Panc1 (cell line): ENCODE measurements around the gene HSPBP1. TPM values are rescaled to one million over a fixed set of nuclear protein-coding genes. Genes with fewer than 3 reads are reported as not detected.

Source experiments
- ATAC-seq: fragments of 200-7000 bp; cut with Tn5 transposase; 2 replicates; pipeline ENCODE4 v1.9.1; 2020; ENCODE audit warnings: mild to moderate bottlenecking, moderate library complexity
- BruUV-seq: library from RNA; stranded (reverse); fragments of 400-500 nt; replicated peaks from 2 replicates; lab custom pipeline; 2021; lab: Mats Ljungman, UMichigan
- CTCF ChIA-PET: fragments of 300-600 bp; sonication (Branson Sonifier 250); formaldehyde crosslinking; loops from one replicate; lab custom pipeline; 2022; ENCODE audit warnings: antibody characterized with exemption; lab: Charles Lee
- POLR2A ChIA-PET: fragments of 300-600 bp; sonication (Branson Sonifier 250); formaldehyde crosslinking; loops from one replicate; lab custom pipeline; 2022; ENCODE audit warnings: antibody characterized with exemption; lab: Charles Lee
- DNase-seq: peaks from one replicate; pipeline ENCODE4 v3.0.0-alpha.2; 2010; ENCODE audit warnings: low read depth, low spot score
- H3K27ac ChIP-seq: 2 replicates; pipeline ENCODE4 v1.5.1; 2011; ENCODE audit warnings: mild to moderate bottlenecking, low read length, inconsistent platforms
- H3K27me3 ChIP-seq: fragments of 200-500 bp; sonication (Bioruptor generic); 2 replicates; pipeline ENCODE4 v1.6.0; 2014; ENCODE audit warnings: low read length, inconsistent platforms; ENCODE audit not compliant: control insufficient read depth, insufficient read depth
- H3K36me3 ChIP-seq: fragments of 200-500 bp; sonication (Bioruptor generic); 2 replicates; pipeline ENCODE4 v1.5.1; 2014; ENCODE audit warnings: inconsistent platforms, mild to moderate bottlenecking, low read length, moderate library complexity; ENCODE audit not compliant: control insufficient read depth, insufficient read depth
- H3K4me1 ChIP-seq: 2 replicates; pipeline ENCODE4 v1.5.1; 2011; ENCODE audit warnings: inconsistent platforms, mild to moderate bottlenecking, low read length, moderate library complexity; ENCODE audit not compliant: control insufficient read depth, insufficient read depth
- H3K4me3 ChIP-seq, 2 experiments: 2 replicates each; pipeline ENCODE4 v1.5.1; 2011 to 2012; ENCODE audit warnings: low read depth in 2 of 2, low read length in 2 of 2, mild to moderate bottlenecking in 2 of 2, inconsistent platforms in 1 of 2, moderate library complexity in 1 of 2
- H3K9me3 ChIP-seq: fragments of 200-500 bp; sonication (Bioruptor generic); 2 replicates; pipeline ENCODE4 v1.5.1; 2014; ENCODE audit warnings: low read depth, mild to moderate bottlenecking, inconsistent platforms, low read length, moderate library complexity; ENCODE audit not compliant: control insufficient read depth, insufficient read depth
- CTCF ChIP-seq: fragments of 450-650 bp; IDR thresholded peaks from 2 replicates; pipeline ENCODE4 v1.5.1; 2017; ENCODE audit warnings: mild to moderate bottlenecking
- POLR2AphosphoS5 ChIP-seq: IDR thresholded peaks from 2 replicates; pipeline ENCODE4 v1.6.1; 2012; ENCODE audit warnings: mild to moderate bottlenecking, low read depth, low read length, moderate library complexity
- REST ChIP-seq, 2 experiments: IDR thresholded peaks; 2 replicates each; pipeline ENCODE4 v1.6.1; 2011 to 2012; ENCODE audit warnings: low read depth in 2 of 2, control low read depth in 1 of 2, low read length in 1 of 2, mild to moderate bottlenecking in 1 of 2, moderate library complexity in 1 of 2; ENCODE audit not compliant: insufficient read depth in 1 of 2
- SIN3A ChIP-seq: IDR thresholded peaks from 2 replicates; pipeline ENCODE4 v1.6.1; 2012; ENCODE audit warnings: low read depth, mild to moderate bottlenecking, low read length, moderate library complexity, borderline replicate concordance; ENCODE audit not compliant: insufficient read depth
- TCF7L2 ChIP-seq: IDR thresholded peaks from 2 replicates; pipeline ENCODE4 v1.6.1; 2011; ENCODE audit warnings: mild to moderate bottlenecking, low read depth, low read length, inconsistent platforms
- in situ Hi-C: cut with HindIII; loops from 2 replicates; pipeline ENCODE4 v1.10.0; 2016; ENCODE audit warnings: low sequenced_read_pairs, low pct_unique_long_range_greater_than_20kb
- intact Hi-C: fragments of 100-400 bp; cut with micrococcal nuclease; formaldehyde crosslinking; loops from one replicate; pipeline ENCODE4 v1.10.0; 2022; ENCODE audit not compliant: unreplicated experiment
- total RNA-seq: library from RNA; stranded (reverse); gene quantifications from one replicate; pipeline ENCODE4 v1.2.1, GENCODE V29; 2021; ENCODE audit not compliant: unreplicated experiment

Gene HSPBP1
- total RNA-seq, 1 experiment from 2014 or later, result 84.2 TPM

GRCh38 chr19:55251341-55252081 lies 28.4 kb downstream of the HSPBP1 start:
- ChIA-PET CTCF (no interaction called here), POLR2A (no interaction called here)
- no peak for ATAC-seq
- peaks cover 46% of the 10 kb centered on the region for H3K4me1 ChIP-seq
- intact Hi-C loops, result no loop called here
- BruUV-seq, result no TSS peak
- H3K4me3 ChIP-seq, result no peak overlapping the region
- no peaks in the 10 kb centered on the region for H3K9me3 ChIP-seq
- TF ChIP-seq REST (IDR thresholded peaks at IDR 0.05; ENCODE audit: insufficient read depth in 1 of 2, low read depth in 2 of 2, low read length in 1 of 2) (no peak), CTCF (no peak), SIN3A (no peak), POLR2AphosphoS5 (no peak), TCF7L2 (no peak)
- in situ Hi-C loops, result no loop called here
- DNase-seq, result no peak
- H3K27ac ChIP-seq, result no peak overlapping the region
- no peaks in the 10 kb centered on the region for H3K36me3 ChIP-seq
- H3K27me3 ChIP-seq, result no peaks in the 10 kb centered on the region

- in situ Hi-C loops (no loop called here), intact Hi-C loops (no loop called here)
- H3K4me1 ChIP-seq, result peaks cover 35% of the 10 kb centered on the region
- H3K9me3 ChIP-seq, result no peaks in the 10 kb centered on the region
- TF ChIP-seq SIN3A (no peak), CTCF (no peak), POLR2AphosphoS5 (no peak), REST (IDR thresholded peaks at IDR 0.05; ENCODE audit: insufficient read depth in 1 of 2, low read depth in 2 of 2, low read length in 1 of 2) (no peak), TCF7L2 (no peak)
- ChIA-PET CTCF (no interaction called here), POLR2A (no interaction called here)
- BruUV-seq, result no TSS peak
- no peak for ATAC-seq
- H3K4me3 ChIP-seq, result no peak overlapping the region
- H3K27me3 ChIP-seq, result no peaks in the 10 kb centered on the region
- peaks cover 3% of the 10 kb centered on the region; the same call in 1 of the 2 replicates for H3K36me3 ChIP-seq
- no peak for DNase-seq
- H3K27ac ChIP-seq, result no peak overlapping the region
These were observed 29.5 kb downstream of the HSPBP1 start for GRCh38 chr19:55250262-55251036.
